H9 (cell line): ENCODE data around the gene TMEM52B. TPM values are rescaled to one million over a fixed set of nuclear protein-coding genes. Genes with fewer than 3 reads are reported as not detected.

Experiments used
- DNase-seq: peaks from one replicate; pipeline ENCODE4 v3.0.0-alpha.2; 2017
- H2AFZ ChIP-seq: one replicate; pipeline ENCODE4 v1.6.1; 2013; ENCODE audit warnings: mild to moderate bottlenecking, low read length, control low read depth, moderate library complexity
- H2AK5ac ChIP-seq: 2 replicates; pipeline ENCODE4 v1.6.1; 2013; ENCODE audit warnings: low read length, control low read depth, mixed read lengths; ENCODE audit not compliant: insufficient read length
- H2BK120ac ChIP-seq: one replicate; pipeline ENCODE4 v1.6.1; 2013; ENCODE audit warnings: low read depth, mild to moderate bottlenecking, low read length, control low read depth, inconsistent platforms; ENCODE audit not compliant: poor library complexity, severe bottlenecking
- H2BK12ac ChIP-seq: 2 replicates; pipeline ENCODE4 v1.6.1; 2013; ENCODE audit warnings: low read length, control low read depth, mixed read lengths, low read depth; ENCODE audit not compliant: insufficient read length
- H2BK15ac ChIP-seq: 2 replicates; pipeline ENCODE4 v1.6.1; 2013; ENCODE audit warnings: low read depth, low read length, control low read depth
- H2BK20ac ChIP-seq: one replicate; pipeline ENCODE4 v1.6.1; 2013; ENCODE audit warnings: low read depth, mild to moderate bottlenecking, low read length, control low read depth, inconsistent platforms; ENCODE audit not compliant: poor library complexity, severe bottlenecking
- H2BK5ac ChIP-seq: 2 replicates; pipeline ENCODE4 v1.6.1; 2013; ENCODE audit warnings: low read length, control low read depth, mixed read lengths; ENCODE audit not compliant: insufficient read length
- H3K14ac ChIP-seq: 2 replicates; pipeline ENCODE4 v1.6.1; 2013; ENCODE audit warnings: low read length, control low read depth; ENCODE audit not compliant: insufficient read depth
- H3K18ac ChIP-seq: 2 replicates; pipeline ENCODE4 v1.6.1; 2013; ENCODE audit warnings: low read depth, mild to moderate bottlenecking, mixed read lengths, low read length, control low read depth; ENCODE audit not compliant: insufficient read length
- H3K23ac ChIP-seq: 2 replicates; pipeline ENCODE4 v1.6.1; 2013; ENCODE audit warnings: low read length, control low read depth, mixed read lengths, low read depth; ENCODE audit not compliant: insufficient read length
- H3K23me2 ChIP-seq: 2 replicates; pipeline ENCODE4 v1.6.1; 2013; ENCODE audit warnings: low read depth, mild to moderate bottlenecking, mixed read lengths, low read length, control low read depth; ENCODE audit not compliant: insufficient read length, poor library complexity, severe bottlenecking
- H3K27ac ChIP-seq: 2 replicates; pipeline ENCODE4 v1.5.1; 2013; ENCODE audit warnings: low read length, control low read depth, mixed read lengths, low read depth; ENCODE audit not compliant: insufficient read length
- H3K27me3 ChIP-seq: 2 replicates; pipeline ENCODE4 v1.6.1; 2013; ENCODE audit warnings: low read length, control low read depth, inconsistent platforms; ENCODE audit not compliant: insufficient read depth
- H3K4ac ChIP-seq: 2 replicates; pipeline ENCODE4 v1.6.1; 2013; ENCODE audit warnings: low read depth, mild to moderate bottlenecking, control low read depth, inconsistent platforms, low read length, moderate library complexity
- H3K4me1 ChIP-seq: 2 replicates; pipeline ENCODE4 v1.6.1; 2013; ENCODE audit warnings: low read length, control low read depth, inconsistent platforms; ENCODE audit not compliant: insufficient read depth
- H3K4me2 ChIP-seq: 2 replicates; pipeline ENCODE4 v1.6.1; 2013; ENCODE audit warnings: low read length, control low read depth, mixed read lengths; ENCODE audit not compliant: insufficient read length, insufficient read depth
- H3K56ac ChIP-seq: 2 replicates; pipeline ENCODE4 v1.6.1; 2013; ENCODE audit warnings: low read depth, mild to moderate bottlenecking, mixed read lengths, low read length, control low read depth; ENCODE audit not compliant: insufficient read length
- H3K79me1 ChIP-seq: 2 replicates; pipeline ENCODE4 v1.6.1; 2013; ENCODE audit warnings: low read depth, mild to moderate bottlenecking, moderate library complexity, low read length, control low read depth, inconsistent platforms; ENCODE audit not compliant: insufficient read depth, poor library complexity, severe bottlenecking
- H3K79me2 ChIP-seq: 2 replicates; pipeline ENCODE4 v1.6.1; 2013; ENCODE audit warnings: low read length, control low read depth, inconsistent platforms; ENCODE audit not compliant: insufficient read depth
- H3K9ac ChIP-seq: 2 replicates; pipeline ENCODE4 v1.6.1; 2013; ENCODE audit warnings: low read length, control low read depth, mixed read lengths; ENCODE audit not compliant: insufficient read length; ENCODE audit errors: extremely low read depth
- H3K9me3 ChIP-seq: one replicate; pipeline ENCODE4 v1.6.1; 2013; ENCODE audit warnings: low read depth, low read length, inconsistent platforms; ENCODE audit not compliant: control insufficient read depth
- H3T11ph ChIP-seq: one replicate; pipeline ENCODE4 v1.6.1; 2013; ENCODE audit warnings: mild to moderate bottlenecking, low read length, control low read depth, inconsistent platforms
- H4K20me1 ChIP-seq: one replicate; pipeline ENCODE4 v1.6.1; 2013; ENCODE audit not compliant: control insufficient read depth, insufficient read length, insufficient read depth
- H4K5ac ChIP-seq: 2 replicates; pipeline ENCODE4 v1.6.1; 2013; ENCODE audit warnings: low read depth, mild to moderate bottlenecking, mixed read lengths, low read length, control low read depth; ENCODE audit not compliant: insufficient read length
- H4K8ac ChIP-seq: replicated peaks from 2 replicates; pipeline ENCODE4 v1.6.1; 2013; ENCODE audit warnings: low read length, control low read depth, mixed read lengths, low read depth; ENCODE audit not compliant: insufficient read length
- H4K91ac ChIP-seq: 2 replicates; pipeline ENCODE4 v1.6.1; 2013; ENCODE audit warnings: low read depth, mild to moderate bottlenecking, moderate library complexity, mixed read lengths, low read length, control low read depth; ENCODE audit not compliant: insufficient read length
- H3K27ac Mint-ChIP-seq, 3 experiments: 2 replicates in 2 of 3; 3 replicates in 1 of 3; pipeline ENCODE4 v1.8.0; 2020 to 2021; ENCODE audit warnings: mixed read lengths in 3 of 3, mild to moderate bottlenecking in 1 of 3, moderate library complexity in 1 of 3
- H3K27me3 Mint-ChIP-seq: 2 replicates; pipeline ENCODE4 v1.8.0; 2021; ENCODE audit warnings: low read depth, mild to moderate bottlenecking, moderate library complexity, mixed read lengths
- H3K36me3 Mint-ChIP-seq, 3 experiments: 2 replicates in 2 of 3; 3 replicates in 1 of 3; pipeline ENCODE4 v1.8.0; 2020 to 2021; ENCODE audit warnings: low read depth in 3 of 3, mixed read lengths in 3 of 3; ENCODE audit not compliant: insufficient read depth in 1 of 3
- H3K4me1 Mint-ChIP-seq, 2 experiments: 2 replicates each; pipeline ENCODE4 v1.8.0; 2020; ENCODE audit warnings: mixed read lengths in 2 of 2
- H3K4me3 Mint-ChIP-seq, 2 experiments: 2 replicates in 1 of 2; 3 replicates in 1 of 2; pipeline ENCODE4 v1.8.0; 2020 to 2021; ENCODE audit warnings: mild to moderate bottlenecking in 2 of 2, mixed read lengths in 2 of 2, moderate library complexity in 1 of 2
- H3K9me3 Mint-ChIP-seq, 2 experiments: 2 replicates in 1 of 2; 3 replicates in 1 of 2; pipeline ENCODE4 v1.8.0; 2020; ENCODE audit warnings: mild to moderate bottlenecking in 2 of 2, mixed read lengths in 2 of 2, moderate library complexity in 1 of 2
- WGBS: extraction: QIAGEN DNeasy Blood & Tissue Kit; methylation state at CpG from one replicate; pipeline ENCODE4 v1.1.7; 2013; ENCODE audit warnings: missing lambda C conversion rate, low lambda C conversion rate, mixed read lengths; ENCODE audit not compliant: insufficient read length; ENCODE audit errors: extremely low coverage; 5-methylcytosine and 5-hydroxymethylcytosine counted together
- total RNA-seq: library from RNA; stranded (reverse); gene quantifications from 2 replicates; pipeline ENCODE4 v1.2.1, GENCODE V29; 2021
- TF ChIP-seq, protein P1 (sequence below): fragments of 200-600 bp; sonication (generic); conservative IDR thresholded peaks from 3 replicates; pipeline ENCODE4 v1.8.0; 2021; ENCODE audit warnings: antibody characterized with exemption, mild to moderate bottlenecking

TMEM52B gene
- total RNA-seq, 1 experiment from 2014 or later = not detected

DNA sequence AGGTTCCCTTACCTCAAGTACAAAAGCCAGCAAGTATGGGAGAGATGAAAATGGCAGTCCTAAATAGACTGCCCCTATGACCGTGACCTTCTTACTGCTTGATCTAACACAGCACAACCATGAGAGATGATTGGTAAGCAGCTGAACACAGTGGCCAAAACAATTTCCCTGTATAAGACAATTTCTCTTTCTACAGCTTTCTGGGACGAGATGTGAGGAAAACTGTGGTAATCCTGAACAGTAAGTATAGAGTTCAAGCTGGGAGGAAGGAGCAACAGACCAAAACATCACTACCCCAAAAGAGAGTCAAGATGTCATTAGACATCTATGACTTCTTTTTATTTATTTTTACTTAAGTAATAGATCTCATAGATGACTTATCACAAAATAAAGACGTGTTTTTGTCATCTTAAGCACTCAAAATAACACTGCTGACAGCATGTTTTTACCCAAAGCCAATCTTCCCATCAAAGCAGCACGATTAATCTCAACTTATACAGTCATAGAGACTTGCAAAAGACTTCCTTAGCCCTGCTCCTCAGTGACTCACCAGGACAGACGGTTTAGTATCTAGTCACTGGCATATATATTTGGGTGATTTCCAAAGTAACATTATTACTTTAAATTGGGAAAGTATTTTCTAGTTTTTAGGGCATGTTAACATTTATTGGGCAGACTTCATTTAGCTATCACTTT, 3.7 kb downstream of the TMEM52B start:
- WGBS = no CpG with 5 or more reads among the region's 5 CpGs
- no peaks in the 10 kb centered on the region for H3K9me3 Mint-ChIP-seq
- no peak overlapping the region for H3K4me2 ChIP-seq

More for the DNA sequence above, 3.7 kb downstream of the TMEM52B start:
- DNase-seq = no peak
- Mint-ChIP-seq H3K36me3 (no peaks in the 10 kb centered on the region), H3K4me3 (no peak overlapping the region), H3K27me3 (no peaks in the 10 kb centered on the region), H3K27ac (no peak overlapping the region), H3K4me1 (peaks cover 5 to 6% of the 10 kb centered on the region in 2 experiments)
- H3K27ac ChIP-seq = no peak overlapping the region
- H4K5ac ChIP-seq = no peak overlapping the region
- no peak overlapping the region for H4K91ac ChIP-seq
- H2BK20ac ChIP-seq = no peak overlapping the region
- no peaks in the 10 kb centered on the region for H3K79me2 ChIP-seq
- H3K23me2 ChIP-seq = no peaks in the 10 kb centered on the region
- no peaks in the 10 kb centered on the region for H3K9me3 ChIP-seq
- no peak overlapping the region for H3K56ac ChIP-seq
- H3K4ac ChIP-seq = no peak overlapping the region
- no peak overlapping the region for H2BK12ac ChIP-seq
- no peaks in the 10 kb centered on the region for H3K79me1 ChIP-seq
- no peaks in the 10 kb centered on the region for H3K4me1 ChIP-seq
- H2BK120ac ChIP-seq = no peak overlapping the region
- H2AK5ac ChIP-seq = no peak overlapping the region
- no peak overlapping the region for H2BK15ac ChIP-seq
- no peaks in the 10 kb centered on the region for H3K27me3 ChIP-seq
- no peaks in the 10 kb centered on the region for H4K20me1 ChIP-seq
- H3K14ac ChIP-seq = no peak overlapping the region
- no peak overlapping the region for H2BK5ac ChIP-seq
- no peak overlapping the region for H3K9ac ChIP-seq
- H3T11ph ChIP-seq = no peak overlapping the region
- H3K23ac ChIP-seq = no peak overlapping the region
- TF ChIP-seq, protein P1, sequence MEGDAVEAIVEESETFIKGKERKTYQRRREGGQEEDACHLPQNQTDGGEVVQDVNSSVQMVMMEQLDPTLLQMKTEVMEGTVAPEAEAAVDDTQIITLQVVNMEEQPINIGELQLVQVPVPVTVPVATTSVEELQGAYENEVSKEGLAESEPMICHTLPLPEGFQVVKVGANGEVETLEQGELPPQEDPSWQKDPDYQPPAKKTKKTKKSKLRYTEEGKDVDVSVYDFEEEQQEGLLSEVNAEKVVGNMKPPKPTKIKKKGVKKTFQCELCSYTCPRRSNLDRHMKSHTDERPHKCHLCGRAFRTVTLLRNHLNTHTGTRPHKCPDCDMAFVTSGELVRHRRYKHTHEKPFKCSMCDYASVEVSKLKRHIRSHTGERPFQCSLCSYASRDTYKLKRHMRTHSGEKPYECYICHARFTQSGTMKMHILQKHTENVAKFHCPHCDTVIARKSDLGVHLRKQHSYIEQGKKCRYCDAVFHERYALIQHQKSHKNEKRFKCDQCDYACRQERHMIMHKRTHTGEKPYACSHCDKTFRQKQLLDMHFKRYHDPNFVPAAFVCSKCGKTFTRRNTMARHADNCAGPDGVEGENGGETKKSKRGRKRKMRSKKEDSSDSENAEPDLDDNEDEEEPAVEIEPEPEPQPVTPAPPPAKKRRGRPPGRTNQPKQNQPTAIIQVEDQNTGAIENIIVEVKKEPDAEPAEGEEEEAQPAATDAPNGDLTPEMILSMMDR = no peak
- H3K18ac ChIP-seq = no peak overlapping the region
- H2AFZ ChIP-seq = no peak overlapping the region
- no peak overlapping the region for H4K8ac ChIP-seq
